ENCODE results near the gene BCL7C.
A peak's percentile ranks its signal among the peaks of the same experiment; 100 is the strongest.

Gene BCL7C

DNA sequence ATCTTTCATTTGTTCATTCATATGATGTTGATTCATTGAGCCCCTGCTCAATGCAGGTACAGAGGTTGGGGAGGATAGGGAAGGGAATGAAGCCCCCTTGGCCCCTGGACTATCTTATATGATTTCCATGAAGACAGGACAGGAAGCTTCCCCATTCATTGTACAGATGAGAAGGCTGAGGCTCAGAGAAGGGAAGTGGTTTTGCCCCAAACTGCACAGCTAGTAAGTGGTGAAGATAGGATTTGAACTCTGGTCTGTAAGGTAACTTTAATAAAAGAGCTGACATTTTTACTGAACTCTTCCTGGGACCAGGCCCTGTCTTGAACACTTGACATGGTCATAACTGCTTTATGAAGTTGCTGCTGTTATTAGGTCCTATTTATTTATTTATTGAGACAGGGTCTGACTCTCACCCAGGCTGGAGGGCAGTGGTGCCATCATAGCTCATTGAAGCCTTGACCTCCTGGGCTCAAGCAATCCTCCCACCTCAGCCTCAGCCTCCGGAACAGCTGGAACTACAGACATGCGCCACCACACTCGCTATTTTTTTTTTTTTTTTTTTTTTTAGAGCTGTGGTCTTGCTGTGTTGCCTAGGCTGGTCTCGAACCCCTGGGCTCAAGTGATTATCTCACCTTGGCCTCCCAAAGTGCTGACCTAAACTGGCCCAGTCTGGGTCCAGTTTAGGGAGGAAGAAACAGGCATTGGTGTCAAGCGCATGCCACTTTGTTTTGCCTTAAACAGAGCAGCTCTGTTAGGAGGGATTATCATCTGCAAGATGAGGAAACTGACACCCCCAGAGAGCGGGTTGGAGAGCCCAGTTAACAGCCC, 7.5 kb upstream of the BCL7C start:
- peak overlapping the region; percentile 89 for H2AFZ ChIP-seq
- peak overlapping the region; percentile 52 for H3K4me3 ChIP-seq (ENCODE audit: low read depth, low read length)
- no peak overlapping the region for H3K9ac ChIP-seq
- H3K79me2 ChIP-seq, result no peaks in the 10 kb centered on the region
- no peaks in the 10 kb centered on the region for H3K27me3 ChIP-seq (ENCODE audit: control insufficient read depth, insufficient read depth, low read length)
- TF ChIP-seq, protein P1, sequence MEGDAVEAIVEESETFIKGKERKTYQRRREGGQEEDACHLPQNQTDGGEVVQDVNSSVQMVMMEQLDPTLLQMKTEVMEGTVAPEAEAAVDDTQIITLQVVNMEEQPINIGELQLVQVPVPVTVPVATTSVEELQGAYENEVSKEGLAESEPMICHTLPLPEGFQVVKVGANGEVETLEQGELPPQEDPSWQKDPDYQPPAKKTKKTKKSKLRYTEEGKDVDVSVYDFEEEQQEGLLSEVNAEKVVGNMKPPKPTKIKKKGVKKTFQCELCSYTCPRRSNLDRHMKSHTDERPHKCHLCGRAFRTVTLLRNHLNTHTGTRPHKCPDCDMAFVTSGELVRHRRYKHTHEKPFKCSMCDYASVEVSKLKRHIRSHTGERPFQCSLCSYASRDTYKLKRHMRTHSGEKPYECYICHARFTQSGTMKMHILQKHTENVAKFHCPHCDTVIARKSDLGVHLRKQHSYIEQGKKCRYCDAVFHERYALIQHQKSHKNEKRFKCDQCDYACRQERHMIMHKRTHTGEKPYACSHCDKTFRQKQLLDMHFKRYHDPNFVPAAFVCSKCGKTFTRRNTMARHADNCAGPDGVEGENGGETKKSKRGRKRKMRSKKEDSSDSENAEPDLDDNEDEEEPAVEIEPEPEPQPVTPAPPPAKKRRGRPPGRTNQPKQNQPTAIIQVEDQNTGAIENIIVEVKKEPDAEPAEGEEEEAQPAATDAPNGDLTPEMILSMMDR (IDR thresholded peaks at IDR 0.05), result no peak
- H3K27ac ChIP-seq, result peak overlapping the region; percentile 54
- H3K4me2 ChIP-seq (ENCODE audit: low read length), result peak overlapping the region; percentile 76
- no peaks in the 10 kb centered on the region for H3K36me3 ChIP-seq (ENCODE audit: control insufficient read depth, insufficient read depth, low read length)
- H3K9me3 ChIP-seq (ENCODE audit: control insufficient read depth, low read length), result no peaks in the 10 kb centered on the region
- H3K4me1 ChIP-seq, result peaks cover 5% of the 10 kb centered on the region

DNA sequence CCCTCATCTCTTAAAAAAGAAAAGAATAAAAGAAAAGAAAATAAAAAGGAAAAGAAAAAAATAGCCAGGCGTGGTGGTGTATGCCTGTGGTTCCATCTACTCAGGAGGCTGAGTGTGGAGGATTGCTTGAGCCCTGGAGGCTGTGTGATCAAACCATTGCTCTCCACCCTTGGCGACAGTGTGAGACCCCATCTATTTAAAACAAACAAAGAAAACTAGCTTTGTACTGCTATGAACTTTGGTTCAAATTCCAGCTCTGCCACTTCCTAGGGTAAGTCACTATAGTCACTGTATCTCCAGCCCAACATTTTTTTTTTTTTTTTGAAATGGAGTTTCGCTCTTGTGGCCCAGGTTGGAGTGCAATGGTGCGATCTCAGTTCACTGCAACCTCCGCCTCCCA, 6.7 kb upstream of the BCL7C start:
- H3K79me2 ChIP-seq, result no peaks in the 10 kb centered on the region
- TF ChIP-seq, protein P1 (IDR thresholded peaks at IDR 0.05), result no peak
- H3K9ac ChIP-seq, result no peak overlapping the region
- H2AFZ ChIP-seq, result no peak overlapping the region
- no peaks in the 10 kb centered on the region for H3K9me3 ChIP-seq (ENCODE audit: control insufficient read depth, low read length)
- H3K4me1 ChIP-seq, result peaks cover 11% of the 10 kb centered on the region
- no peaks in the 10 kb centered on the region for H3K36me3 ChIP-seq (ENCODE audit: control insufficient read depth, insufficient read depth, low read length)
- no peaks in the 10 kb centered on the region for H3K27me3 ChIP-seq (ENCODE audit: control insufficient read depth, insufficient read depth, low read length)
- no peak overlapping the region for H3K27ac ChIP-seq
- no peak overlapping the region for H3K4me2 ChIP-seq (ENCODE audit: low read length)
- H3K4me3 ChIP-seq (ENCODE audit: low read depth, low read length), result no peak overlapping the region

DNA sequence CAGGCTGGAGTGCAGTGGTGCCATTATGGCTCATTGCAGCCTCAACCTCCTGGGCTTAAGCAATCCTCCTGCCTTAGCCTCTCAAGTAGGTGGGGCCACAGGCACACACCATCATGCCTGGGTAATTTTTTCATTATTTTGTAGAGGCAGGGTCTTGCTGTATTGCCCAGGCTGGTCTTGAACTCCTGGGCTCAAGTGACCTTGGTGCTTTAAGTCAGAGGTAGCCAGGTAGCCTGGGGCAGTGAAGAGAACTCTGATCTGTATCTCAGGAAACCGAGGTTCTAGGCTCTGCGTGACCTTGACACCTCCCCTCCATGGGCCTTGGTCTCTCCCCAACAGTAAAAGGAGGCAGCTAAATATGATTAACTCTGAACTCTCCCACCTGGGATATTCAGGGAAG, 5.9 kb upstream of the BCL7C start:
- TF ChIP-seq, protein P1 (IDR thresholded peaks at IDR 0.05), result no peak
- Histone ChIP-seq H3K36me3 (ENCODE audit: control insufficient read depth, insufficient read depth, low read length) (no peaks in the 10 kb centered on the region), H2AFZ (no peak overlapping the region), H3K9me3 (ENCODE audit: control insufficient read depth, low read length) (no peaks in the 10 kb centered on the region), H3K27me3 (ENCODE audit: control insufficient read depth, insufficient read depth, low read length) (no peaks in the 10 kb centered on the region), H3K4me2 (ENCODE audit: low read length) (no peak overlapping the region), H3K79me2 (no peaks in the 10 kb centered on the region), H3K4me3 (ENCODE audit: low read depth, low read length) (no peak overlapping the region), H3K4me1 (peaks cover 16% of the 10 kb centered on the region), H3K27ac (no peak overlapping the region), H3K9ac (no peak overlapping the region)

DNA sequence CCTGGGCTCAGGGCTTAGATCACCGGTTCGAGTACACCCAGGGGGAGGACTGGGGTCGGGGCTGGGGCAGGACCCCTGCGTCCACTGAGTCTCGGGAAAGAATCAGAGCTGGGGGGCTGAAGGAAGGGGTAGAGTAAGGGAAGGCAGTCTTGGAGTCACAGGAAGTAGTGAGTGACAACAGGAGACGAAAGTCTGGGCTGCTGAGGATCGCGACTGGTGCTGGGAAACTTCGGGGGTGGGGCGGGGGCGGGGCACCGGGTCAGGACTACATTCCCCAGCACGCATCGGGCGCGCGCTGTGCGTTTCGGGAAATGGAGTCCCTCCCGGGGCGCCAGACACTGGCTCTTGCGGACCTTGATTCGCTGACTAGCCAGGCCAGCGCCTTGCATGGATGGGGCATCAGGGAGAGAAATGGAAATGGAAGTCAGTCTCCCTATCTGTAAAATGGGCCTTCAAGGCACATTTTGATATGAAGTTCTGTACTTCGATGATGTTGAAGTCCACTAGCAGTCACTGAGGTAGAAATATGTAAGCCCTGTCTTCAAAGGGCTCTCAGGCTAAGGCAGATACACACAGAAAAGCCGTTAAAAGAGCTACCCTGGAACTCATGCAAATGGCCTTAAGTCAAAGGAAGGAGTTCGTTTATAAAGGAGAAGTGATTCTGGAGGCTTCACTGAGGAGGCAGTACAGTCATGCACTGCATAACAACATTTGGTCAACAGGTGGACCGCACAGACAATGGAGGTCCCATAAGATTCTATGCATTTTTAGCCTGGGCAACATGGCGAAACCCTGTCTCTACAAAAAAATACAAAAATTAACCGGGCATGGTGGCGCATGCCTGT, 3.2 kb upstream of the BCL7C start:
- Histone ChIP-seq H3K4me2 (ENCODE audit: low read length) (peak overlapping the region; percentile 99), H3K9ac (peak overlapping the region; percentile 50), H3K36me3 (ENCODE audit: control insufficient read depth, insufficient read depth, low read length) (no peaks in the 10 kb centered on the region), H3K4me3 (ENCODE audit: low read depth, low read length) (peak overlapping the region; percentile 80), H3K27me3 (ENCODE audit: control insufficient read depth, insufficient read depth, low read length) (no peaks in the 10 kb centered on the region), H3K79me2 (peaks cover 9% of the 10 kb centered on the region), H2AFZ (peak overlapping the region; percentile 92), H3K4me1 (peaks cover 21% of the 10 kb centered on the region), H3K27ac (peak overlapping the region; percentile 96), H3K9me3 (ENCODE audit: control insufficient read depth, low read length) (no peaks in the 10 kb centered on the region)
- TF ChIP-seq, protein P1 (IDR thresholded peaks at IDR 0.05), result no peak

Data from parathyroid adenoma (tissue), 2 donors.